GM03348 (cell line): ENCODE data around the gene PLCG1.
A peak's percentile ranks its signal among the peaks of the same experiment; 100 is the strongest.

Experiments used
- DNase-seq: peaks from one replicate; pipeline ENCODE4 v3.0.0; 2012; ENCODE audit warnings: low spot score

Gene PLCG1

GRCh38 chr20:41214202-41214601 is 76.9 kb downstream of the PLCG1 start:
- no peak for DNase-seq

- no peak for DNase-seq
These were observed 77.3 kb downstream of the PLCG1 start for GRCh38 chr20:41214666-41215065.

- DNase-seq: no peak
These were observed 80.1 kb downstream of the PLCG1 start for GRCh38 chr20:41217422-41217821.

- peak; percentile 72 for DNase-seq
These were observed 81.1 kb downstream of the PLCG1 start for GRCh38 chr20:41218466-41218865.

GRCh38 chr20:41219824-41220223 is 82.5 kb downstream of the PLCG1 start:
- no peak for DNase-seq

- no peak for DNase-seq
These were observed 84.4 kb downstream of the PLCG1 start for GRCh38 chr20:41221614-41222218.

GRCh38 chr20:41222296-41222695 is 85.0 kb downstream of the PLCG1 start:
- no peak for DNase-seq

GRCh38 chr20:41222703-41223102 is 85.4 kb downstream of the PLCG1 start:
- DNase-seq: peak; percentile 34

GRCh38 chr20:41223112-41223511 is 85.8 kb downstream of the PLCG1 start:
- DNase-seq: no peak

- no peak for DNase-seq
These were observed 86.9 kb downstream of the PLCG1 start for GRCh38 chr20:41224281-41224680.

- no peak for DNase-seq
These were observed 87.7 kb downstream of the PLCG1 start for GRCh38 chr20:41225091-41225490.

- DNase-seq: no peak
These were observed 89.1 kb downstream of the PLCG1 start for GRCh38 chr20:41226426-41226825.
